ENCODE data around the gene ZNF335.
A peak's percentile ranks its signal among the peaks of the same experiment; 100 is the strongest.

Gene ZNF335

GRCh38 chr20:45910670-45911485 lies 61.1 kb downstream of the ZNF335 start:
- Histone ChIP-seq H3K4me3 (ENCODE audit: severe bottlenecking) (peak overlapping the region; percentile 15), H3K36me3 (ENCODE audit: low read depth) (no peaks in the 10 kb centered on the region), H3K27ac (ENCODE audit: poor library complexity, severe bottlenecking) (no peak overlapping the region), H3K4me1 (ENCODE audit: insufficient read depth, poor library complexity, severe bottlenecking) (peaks cover 19% of the 10 kb centered on the region), H3K9me3 (ENCODE audit: severe bottlenecking) (no peaks in the 10 kb centered on the region), H3K27me3 (ENCODE audit: insufficient read depth, poor library complexity, severe bottlenecking) (no peaks in the 10 kb centered on the region)
- no peak for TF ChIP-seq CTCF (IDR thresholded peaks at IDR 0.05; ENCODE audit: poor library complexity, severe bottlenecking)
- DNase-seq (ENCODE audit: low spot score) (peak; percentile 100), ATAC-seq (ENCODE audit: low read depth) (peak; percentile 86)

- Histone ChIP-seq H3K4me3 (ENCODE audit: severe bottlenecking) (no peak overlapping the region), H3K4me1 (ENCODE audit: insufficient read depth, poor library complexity, severe bottlenecking) (peaks cover 25% of the 10 kb centered on the region), H3K9me3 (ENCODE audit: severe bottlenecking) (no peaks in the 10 kb centered on the region), H3K27me3 (ENCODE audit: insufficient read depth, poor library complexity, severe bottlenecking) (no peaks in the 10 kb centered on the region), H3K27ac (ENCODE audit: poor library complexity, severe bottlenecking) (no peak overlapping the region), H3K36me3 (ENCODE audit: low read depth) (no peaks in the 10 kb centered on the region)
- no peak for ATAC-seq (ENCODE audit: low read depth)
- DNase-seq (ENCODE audit: low spot score): no peak
- no peak for TF ChIP-seq CTCF (IDR thresholded peaks at IDR 0.05; ENCODE audit: poor library complexity, severe bottlenecking)
Observed at GRCh38 chr20:45909817-45910669, 62.0 kb downstream of the ZNF335 start.

- no peaks in the 10 kb centered on the region for H3K27me3 ChIP-seq (ENCODE audit: insufficient read depth, poor library complexity, severe bottlenecking)
- no peaks in the 10 kb centered on the region for H3K36me3 ChIP-seq (ENCODE audit: low read depth)
- H3K27ac ChIP-seq (ENCODE audit: poor library complexity, severe bottlenecking): no peak overlapping the region
- no peak overlapping the region for H3K4me3 ChIP-seq (ENCODE audit: severe bottlenecking)
- no peak for TF ChIP-seq CTCF (IDR thresholded peaks at IDR 0.05; ENCODE audit: poor library complexity, severe bottlenecking)
- DNase-seq (ENCODE audit: low spot score) (no peak), ATAC-seq (ENCODE audit: low read depth) (no peak)
- H3K4me1 ChIP-seq (ENCODE audit: insufficient read depth, poor library complexity, severe bottlenecking): peaks cover 25% of the 10 kb centered on the region
- no peaks in the 10 kb centered on the region for H3K9me3 ChIP-seq (ENCODE audit: severe bottlenecking)
Observed at GRCh38 chr20:45909336-45909808, 62.6 kb downstream of the ZNF335 start.

GRCh38 chr20:45908084-45908483 lies 63.9 kb downstream of the ZNF335 start:
- no peak for TF ChIP-seq CTCF (IDR thresholded peaks at IDR 0.05; ENCODE audit: poor library complexity, severe bottlenecking)
- H3K4me1 ChIP-seq (ENCODE audit: insufficient read depth, poor library complexity, severe bottlenecking): peaks cover 25% of the 10 kb centered on the region
- no peaks in the 10 kb centered on the region for H3K27me3 ChIP-seq (ENCODE audit: insufficient read depth, poor library complexity, severe bottlenecking)
- DNase-seq (ENCODE audit: low spot score) (no peak), ATAC-seq (ENCODE audit: low read depth) (no peak)
- no peaks in the 10 kb centered on the region for H3K36me3 ChIP-seq (ENCODE audit: low read depth)
- H3K4me3 ChIP-seq (ENCODE audit: severe bottlenecking): no peak overlapping the region
- H3K9me3 ChIP-seq (ENCODE audit: severe bottlenecking): no peaks in the 10 kb centered on the region
- no peak overlapping the region for H3K27ac ChIP-seq (ENCODE audit: poor library complexity, severe bottlenecking)

All from RWPE2 (cell line).